MM.1S (cell line): ENCODE results near the gene CUBN.

ENCODE experiments used
- CTCF ChIP-seq: fragments of 300-600 bp; sonication (generic); IDR thresholded peaks from 2 replicates; pipeline ENCODE4 v1.5.1; 2016; ENCODE audit warnings: antibody characterized with exemption, low read length, mixed read lengths
- EZH2phosphoT487 ChIP-seq: fragments of 300-600 bp; sonication (generic); IDR thresholded peaks from 2 replicates; pipeline ENCODE4 v1.6.1; 2018; ENCODE audit warnings: antibody characterized with exemption, low read length

GRCh38 chr10:16894821-16895220 is 234.8 kb downstream of the CUBN start:
- no peak for TF ChIP-seq CTCF
- TF ChIP-seq EZH2phosphoT487: no peak
